BLaER1 (cell line): Measurements from ENCODE around the gene KIAA1755.
"Not testable (repeated sequence)": the region's sequence is repeated elsewhere in the genome, so short reads cannot be mapped to it uniquely, and the experiment has no call there.

Source experiments
- H3K27ac ChIP-seq: shearing (Covaris generic); formaldehyde crosslinking; 2 replicates; pipeline ENCODE4 v1.8.1; 2022
- H3K27me3 ChIP-seq: shearing (Covaris generic); formaldehyde crosslinking; 2 replicates; pipeline ENCODE4 v1.8.1; 2022
- H3K36me3 ChIP-seq: shearing (Covaris generic); formaldehyde crosslinking; 2 replicates; pipeline ENCODE4 v1.8.1; 2022
- H3K4me1 ChIP-seq: shearing (Covaris generic); formaldehyde crosslinking; 2 replicates; pipeline ENCODE4 v1.8.1; 2022
- H3K4me2 ChIP-seq: shearing (Covaris generic); formaldehyde crosslinking; 2 replicates; pipeline ENCODE4 v1.8.1; 2022
- H3K4me3 ChIP-seq: shearing (Covaris generic); formaldehyde crosslinking; 2 replicates; pipeline ENCODE4 v1.8.1; 2022
- H3K9ac ChIP-seq: shearing (Covaris generic); formaldehyde crosslinking; 2 replicates; pipeline ENCODE4 v1.8.1; 2022
- H3K9me3 ChIP-seq: shearing (Covaris generic); formaldehyde crosslinking; 2 replicates; pipeline ENCODE4 v1.8.1; 2022
- H4K20me1 ChIP-seq: shearing (Covaris generic); formaldehyde crosslinking; 2 replicates; pipeline ENCODE4 v1.8.1; 2022
- Cebpa-rat ChIP-seq: shearing (Covaris generic); IDR thresholded peaks from 2 replicates; pipeline ENCODE4 v1.8.1; 2022

The KIAA1755 gene

DNA sequence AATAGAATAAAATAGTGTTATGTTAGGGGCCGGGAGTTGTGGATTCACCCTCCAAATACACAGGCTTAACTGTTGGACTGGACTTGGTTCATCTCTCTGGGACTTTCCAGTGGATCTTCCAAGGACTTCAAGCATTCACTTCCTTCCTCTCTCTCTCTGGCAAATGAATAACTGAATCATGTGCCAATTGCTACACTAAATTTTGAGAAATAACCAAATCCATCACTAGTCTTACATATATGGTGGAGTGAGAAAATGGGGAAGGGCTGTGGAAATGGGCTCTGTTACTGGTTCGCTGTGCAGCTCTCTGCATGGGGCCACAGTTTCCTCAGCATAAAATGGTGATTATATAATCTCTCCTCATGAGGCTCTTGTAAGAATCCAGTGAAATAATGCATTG, 6.8 kb upstream of the KIAA1755 start:
- no peaks in the 10 kb centered on the region for H3K9me3 ChIP-seq
- H3K27me3 ChIP-seq, result no peaks in the 10 kb centered on the region
- H3K4me2 ChIP-seq, result no peak overlapping the region
- no peak overlapping the region for H3K9ac ChIP-seq
- no peak for TF ChIP-seq Cebpa-rat
- no peak overlapping the region for H3K27ac ChIP-seq
- no peaks in the 10 kb centered on the region for H3K36me3 ChIP-seq
- H4K20me1 ChIP-seq, result no peaks in the 10 kb centered on the region
- H3K4me3 ChIP-seq, result no peak overlapping the region
- peaks cover 15% of the 10 kb centered on the region; the same call in 1 of the 2 replicates for H3K4me1 ChIP-seq

DNA sequence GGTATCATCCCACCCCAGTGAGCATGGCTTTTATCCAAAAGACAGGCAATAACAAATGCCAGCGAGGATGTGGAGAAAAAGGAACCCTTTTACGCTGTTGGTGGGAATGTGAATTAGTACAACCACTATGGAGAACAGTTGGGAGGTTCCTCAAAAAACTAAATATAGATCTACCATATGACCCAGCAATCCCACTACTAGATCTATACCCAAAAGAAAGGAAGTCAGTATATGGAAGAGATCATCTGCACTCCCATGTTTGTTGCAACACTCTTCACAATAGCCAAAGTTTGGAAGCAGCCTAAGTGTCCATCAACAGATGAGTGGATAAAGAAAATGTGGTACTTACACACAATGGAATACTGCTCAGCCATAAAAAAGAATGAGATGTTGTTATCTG, 5.9 kb upstream of the KIAA1755 start:
- H3K4me3 ChIP-seq, result no peak overlapping the region
- no peaks in the 10 kb centered on the region for H3K27me3 ChIP-seq
- no peak overlapping the region for H3K27ac ChIP-seq
- H3K4me2 ChIP-seq, result no peak overlapping the region
- H3K9ac ChIP-seq, result no peak overlapping the region
- H3K36me3 ChIP-seq, result no peaks in the 10 kb centered on the region
- H3K4me1 ChIP-seq, result peaks cover 15% of the 10 kb centered on the region; the same call in 1 of the 2 replicates
- TF ChIP-seq Cebpa-rat, result no peak
- no peaks in the 10 kb centered on the region for H3K9me3 ChIP-seq
- no peaks in the 10 kb centered on the region for H4K20me1 ChIP-seq

DNA sequence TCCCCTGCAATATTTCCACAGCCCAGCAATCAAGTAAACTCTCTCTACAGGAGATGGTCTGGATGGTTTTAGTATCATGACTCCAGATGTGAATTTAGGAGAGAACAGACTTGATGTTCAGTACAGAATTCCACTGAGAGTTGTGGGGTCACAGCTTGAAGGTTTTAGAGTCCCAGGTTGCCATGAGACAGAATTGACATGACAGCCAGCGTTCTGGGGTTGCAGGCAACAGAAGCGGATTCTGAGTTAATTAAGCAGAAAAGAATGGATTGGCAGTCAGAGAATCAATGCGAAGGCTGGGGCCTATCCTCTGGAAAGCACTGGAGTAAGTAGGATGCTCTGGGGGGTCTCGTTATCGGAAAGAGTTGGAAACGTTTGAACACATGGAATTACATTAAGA, 2.4 kb upstream of the KIAA1755 start:
- Histone ChIP-seq H3K4me2 (no peak overlapping the region), H3K27me3 (no peaks in the 10 kb centered on the region), H3K9me3 (no peaks in the 10 kb centered on the region), H4K20me1 (no peaks in the 10 kb centered on the region), H3K27ac (no peak overlapping the region), H3K4me1 (peaks cover 7% of the 10 kb centered on the region; the same call in 1 of the 2 replicates), H3K9ac (no peak overlapping the region), H3K36me3 (no peaks in the 10 kb centered on the region), H3K4me3 (no peak overlapping the region)
- no peak for TF ChIP-seq Cebpa-rat

DNA sequence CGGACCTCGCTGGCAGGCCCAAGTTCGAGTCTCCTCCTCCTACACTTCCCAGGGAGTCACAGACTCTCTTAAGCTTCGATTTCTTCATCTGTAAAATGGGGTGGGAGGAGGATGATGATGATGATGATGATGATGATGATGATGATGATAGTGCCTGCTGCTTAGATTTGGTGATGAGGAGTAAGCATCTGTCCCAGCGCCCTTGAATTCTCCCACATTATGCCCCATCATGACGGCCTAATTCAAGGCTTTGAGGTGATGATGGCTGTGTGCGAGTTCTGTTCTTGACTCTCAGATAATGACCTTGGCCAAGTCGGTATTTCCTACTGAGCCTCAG, 487 bp upstream of the KIAA1755 start:
- Histone ChIP-seq H3K9ac (no peak overlapping the region), H3K9me3 (no peaks in the 10 kb centered on the region), H3K27me3 (no peaks in the 10 kb centered on the region), H3K4me1 (0 out of 2 replicates have a peak, but pooled peaks cover 4% of the 10 kb centered on the region), H4K20me1 (no peaks in the 10 kb centered on the region), H3K4me3 (no peak overlapping the region), H3K27ac (no peak overlapping the region), H3K4me2 (no peak overlapping the region), H3K36me3 (no peaks in the 10 kb centered on the region)
- no peak for TF ChIP-seq Cebpa-rat

DNA sequence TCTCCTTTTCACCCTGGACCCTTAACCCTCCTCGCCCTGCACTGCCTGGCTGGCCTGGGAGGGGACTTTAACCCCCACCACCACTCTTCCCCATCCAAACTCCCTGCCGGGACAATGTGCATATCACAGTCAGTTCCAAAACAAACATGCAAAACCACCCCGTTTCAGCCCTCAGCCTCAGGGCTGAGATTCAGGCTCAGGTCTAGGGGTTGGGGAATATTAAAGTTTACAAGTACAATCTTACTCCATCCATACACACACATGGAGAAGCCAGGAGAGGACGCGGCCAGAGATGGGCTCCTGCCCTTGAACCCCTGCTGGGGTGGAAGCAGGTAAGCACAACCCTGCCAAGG, 534 bp downstream of the KIAA1755 start:
- TF ChIP-seq Cebpa-rat, result no peak

DNA sequence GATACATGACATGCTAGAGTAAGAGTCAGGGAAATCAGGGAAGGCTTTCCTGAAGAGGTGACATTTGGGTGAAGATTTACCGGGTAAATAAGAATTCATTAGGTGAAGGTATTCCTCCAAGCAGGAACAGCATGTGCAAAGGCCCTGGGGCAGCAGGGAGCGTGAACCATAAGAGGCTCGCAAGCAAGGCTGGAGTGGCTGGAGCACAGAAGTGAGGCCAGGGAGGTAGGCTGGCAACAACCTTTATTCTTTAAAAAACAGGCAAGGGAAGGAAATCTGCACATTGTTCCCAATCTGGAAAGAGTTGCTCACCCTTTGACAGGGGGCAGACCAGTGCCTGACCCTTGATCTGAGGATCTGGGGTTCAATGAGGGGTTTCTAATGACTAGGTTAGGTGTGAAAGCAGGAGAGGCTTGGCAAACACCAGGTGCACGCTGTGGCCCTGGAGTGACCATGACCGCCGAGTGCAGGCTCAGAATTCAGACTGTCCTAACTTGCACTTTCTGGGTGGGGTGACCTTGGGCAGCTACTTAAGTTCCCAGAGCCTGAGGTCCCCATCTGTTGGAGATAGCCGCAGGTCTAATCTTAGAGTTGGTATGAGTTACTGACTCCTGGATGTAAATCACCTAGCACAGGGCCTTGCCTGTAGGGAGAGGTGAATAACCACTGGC, 1.9 kb downstream of the KIAA1755 start:
- no peak overlapping the region for H3K4me2 ChIP-seq
- no peaks in the 10 kb centered on the region for H3K36me3 ChIP-seq
- no peaks in the 10 kb centered on the region for H3K27me3 ChIP-seq
- H3K27ac ChIP-seq, result no peak overlapping the region
- H3K4me1 ChIP-seq, result 0 out of 2 replicates have a peak, but pooled peaks cover 4% of the 10 kb centered on the region
- H3K9ac ChIP-seq, result no peak overlapping the region
- no peaks in the 10 kb centered on the region for H3K9me3 ChIP-seq
- no peak for TF ChIP-seq Cebpa-rat
- H4K20me1 ChIP-seq, result no peaks in the 10 kb centered on the region
- no peak overlapping the region for H3K4me3 ChIP-seq

More for the DNA sequence above, 534 bp downstream of the KIAA1755 start:
- no peaks in the 10 kb centered on the region for H3K36me3 ChIP-seq
- no peak overlapping the region for H3K27ac ChIP-seq
- H3K9ac ChIP-seq, result no peak overlapping the region
- H3K4me1 ChIP-seq, result 0 out of 2 replicates have a peak, but pooled peaks cover 4% of the 10 kb centered on the region
- no peak overlapping the region for H3K4me3 ChIP-seq
- no peak overlapping the region for H3K4me2 ChIP-seq
- H4K20me1 ChIP-seq, result no peaks in the 10 kb centered on the region
- no peaks in the 10 kb centered on the region for H3K27me3 ChIP-seq
- no peaks in the 10 kb centered on the region for H3K9me3 ChIP-seq

DNA sequence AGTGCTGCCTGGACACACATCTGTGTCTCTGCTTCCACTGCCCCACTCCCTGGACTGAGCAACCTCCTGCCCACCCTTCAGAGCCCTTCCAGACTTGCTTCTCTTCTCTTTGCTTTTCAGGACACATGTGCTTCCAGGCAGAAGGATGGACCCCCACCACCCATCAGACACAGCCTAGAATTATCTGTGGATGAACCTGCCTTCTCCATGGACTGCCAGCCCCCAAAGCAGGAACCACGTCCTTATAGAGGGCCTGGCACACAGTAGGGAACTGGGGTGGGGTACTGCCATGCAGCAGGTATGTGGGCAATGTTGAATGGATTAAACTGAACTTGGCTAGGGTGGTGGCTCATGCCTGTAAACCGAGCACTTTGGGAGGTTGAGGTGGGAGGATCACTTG, 3.6 kb downstream of the KIAA1755 start:
- Histone ChIP-seq H3K9me3 (no peaks in the 10 kb centered on the region), H3K4me3 (no peak overlapping the region), H3K9ac (no peak overlapping the region), H3K27ac (no peak overlapping the region), H3K4me1 (no peaks in the 10 kb centered on the region), H3K4me2 (no peak overlapping the region), H4K20me1 (no peaks in the 10 kb centered on the region), H3K27me3 (no peaks in the 10 kb centered on the region), H3K36me3 (no peaks in the 10 kb centered on the region)
- no peak for TF ChIP-seq Cebpa-rat

DNA sequence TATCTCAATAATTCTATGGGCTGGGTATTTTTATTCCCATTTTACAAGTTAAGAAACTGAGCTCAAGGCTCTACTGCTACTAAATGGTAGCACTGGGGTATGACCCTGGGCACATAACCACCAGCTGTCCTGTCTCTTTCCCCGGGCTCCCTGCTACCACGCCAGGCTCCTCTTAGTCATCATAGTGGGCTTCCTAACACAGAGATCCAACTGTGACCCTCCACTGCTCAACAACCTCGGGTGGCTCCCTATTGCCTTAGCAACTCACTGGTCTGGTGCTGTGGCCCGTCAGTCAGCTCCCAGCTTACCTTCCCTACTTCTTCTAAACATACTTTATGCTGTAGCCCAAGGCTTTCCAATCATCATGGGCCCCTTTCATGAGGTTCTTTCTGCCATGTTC, 4.5 kb downstream of the KIAA1755 start:
- Histone ChIP-seq H3K4me3 (no peak overlapping the region), H3K27ac (no peak overlapping the region), H3K9ac (no peak overlapping the region), H4K20me1 (no peaks in the 10 kb centered on the region), H3K4me2 (no peak overlapping the region), H3K36me3 (no peaks in the 10 kb centered on the region), H3K4me1 (no peaks in the 10 kb centered on the region), H3K9me3 (no peaks in the 10 kb centered on the region), H3K27me3 (no peaks in the 10 kb centered on the region)
- no peak for TF ChIP-seq Cebpa-rat

DNA sequence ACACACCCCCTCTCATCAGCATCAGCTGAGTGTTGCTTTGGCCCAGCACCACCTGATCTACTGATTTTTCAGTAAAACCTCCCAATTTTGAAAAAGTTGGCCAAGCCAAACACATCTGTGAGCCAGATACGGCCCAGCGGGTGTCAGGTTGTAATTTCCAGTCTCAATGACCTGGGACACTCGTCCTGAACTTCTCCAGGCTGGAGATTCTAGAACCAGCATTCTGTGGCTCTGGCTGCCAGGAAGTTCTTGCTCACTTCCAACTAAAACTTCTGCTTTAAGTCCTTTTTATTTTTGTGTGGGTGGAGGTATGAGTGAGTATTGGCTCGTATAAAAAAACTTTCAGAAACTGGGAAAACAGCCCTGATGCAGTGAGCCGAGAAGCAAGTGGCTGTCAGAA, 5.1 kb downstream of the KIAA1755 start:
- no peaks in the 10 kb centered on the region for H3K4me1 ChIP-seq
- no peak overlapping the region for H3K4me3 ChIP-seq
- H3K9ac ChIP-seq, result no peak overlapping the region
- no peaks in the 10 kb centered on the region for H3K36me3 ChIP-seq
- no peak overlapping the region for H3K27ac ChIP-seq
- TF ChIP-seq Cebpa-rat, result no peak
- no peaks in the 10 kb centered on the region for H3K27me3 ChIP-seq
- H4K20me1 ChIP-seq, result no peaks in the 10 kb centered on the region
- H3K9me3 ChIP-seq, result no peaks in the 10 kb centered on the region
- H3K4me2 ChIP-seq, result no peak overlapping the region

DNA sequence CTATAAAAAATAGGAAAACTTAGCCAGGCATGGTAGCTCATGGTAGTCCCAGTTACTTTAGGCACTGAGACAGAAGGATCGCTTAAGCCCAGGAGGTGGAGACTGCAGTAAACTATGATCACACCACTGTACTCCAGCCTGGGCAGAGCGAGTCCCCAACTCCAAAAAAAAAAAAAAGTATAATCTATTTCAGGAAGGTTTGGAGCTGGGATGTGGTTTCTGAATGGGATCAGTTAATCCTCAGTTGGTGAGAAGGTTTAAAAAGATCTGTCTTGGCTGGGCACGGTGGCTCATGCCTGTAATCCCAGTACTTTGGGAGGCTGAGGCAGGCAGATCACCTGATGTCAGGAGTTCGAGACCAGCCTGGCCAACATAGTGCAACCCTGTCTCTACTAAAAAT, 5.9 kb downstream of the KIAA1755 start:
- not testable (repeated sequence) for H3K9ac ChIP-seq, H4K20me1 ChIP-seq, H3K4me2 ChIP-seq, H3K27ac ChIP-seq, H3K4me1 ChIP-seq, H3K36me3 ChIP-seq, H3K4me3 ChIP-seq, H3K27me3 ChIP-seq, H3K9me3 ChIP-seq

DNA sequence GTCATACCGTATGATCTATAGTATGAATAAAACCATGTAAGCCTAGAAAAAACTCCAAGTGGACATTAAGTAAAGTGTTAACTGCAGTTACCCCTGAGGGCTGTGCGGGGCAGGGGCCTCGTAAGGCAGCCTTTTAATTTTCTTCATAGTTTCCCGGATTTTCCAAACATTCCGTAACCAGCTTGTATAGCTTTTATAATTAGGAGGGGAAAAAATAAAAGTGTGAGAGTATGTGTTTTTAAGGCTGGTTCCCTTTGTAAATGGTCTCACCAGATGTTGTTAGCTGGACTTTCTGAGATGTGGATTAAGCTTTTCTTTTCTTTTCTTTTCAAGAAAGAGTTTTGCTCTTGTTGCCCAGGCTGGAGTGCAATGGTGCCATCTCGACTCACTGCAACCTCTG, 7.0 kb downstream of the KIAA1755 start:
- Histone ChIP-seq H3K9ac (no peak overlapping the region), H4K20me1 (no peaks in the 10 kb centered on the region)

More for the DNA sequence above, 7.0 kb downstream of the KIAA1755 start:
- no peaks in the 10 kb centered on the region for H3K27me3 ChIP-seq
- no peak for TF ChIP-seq Cebpa-rat
- no peak overlapping the region for H3K4me3 ChIP-seq
- no peak overlapping the region for H3K27ac ChIP-seq
- no peaks in the 10 kb centered on the region for H3K9me3 ChIP-seq
- no peaks in the 10 kb centered on the region for H3K4me1 ChIP-seq
- no peak overlapping the region for H3K4me2 ChIP-seq
- H3K36me3 ChIP-seq, result no peaks in the 10 kb centered on the region
